ENCODE measurements around the gene DYNC1I1.

DYNC1I1 gene

GRCh38 chr7:95859429-95859828 lies 87.1 kb downstream of the DYNC1I1 start:
- peak; percentile 21 to 29 for DNase-seq (ENCODE audit: low read depth in 2 of 2)

- no peak for DNase-seq (ENCODE audit: low read depth in 2 of 2)
Observed at GRCh38 chr7:95861041-95861440, 88.7 kb downstream of the DYNC1I1 start.

- DNase-seq (ENCODE audit: low read depth in 2 of 2) = no peak
Observed at GRCh38 chr7:95863623-95864022, 91.3 kb downstream of the DYNC1I1 start.

GRCh38 chr7:95865716-95866371 lies 93.5 kb downstream of the DYNC1I1 start:
- DNase-seq (ENCODE audit: low read depth in 2 of 2) = no peak

GRCh38 chr7:95867309-95867708 lies 95.0 kb downstream of the DYNC1I1 start:
- no peak for DNase-seq (ENCODE audit: low read depth in 2 of 2)

- peak in 1 of 2 experiments; percentile 14 for DNase-seq (ENCODE audit: low read depth in 2 of 2)
Observed at GRCh38 chr7:95871075-95871848, 98.9 kb downstream of the DYNC1I1 start.

- DNase-seq (ENCODE audit: low read depth in 2 of 2) = no peak
Observed at GRCh38 chr7:95871896-95872295, 99.5 kb downstream of the DYNC1I1 start.

GRCh38 chr7:95874129-95874528 lies 101.8 kb downstream of the DYNC1I1 start:
- no peak for DNase-seq (ENCODE audit: low read depth in 2 of 2)

GRCh38 chr7:95874541-95875265 lies 102.3 kb downstream of the DYNC1I1 start:
- DNase-seq (ENCODE audit: low read depth in 2 of 2) = no peak

- no peak for DNase-seq (ENCODE audit: low read depth in 2 of 2)
Observed at GRCh38 chr7:95875519-95875918, 103.2 kb downstream of the DYNC1I1 start.

- DNase-seq (ENCODE audit: low read depth in 2 of 2) = no peak
Observed at GRCh38 chr7:95878677-95879076, 106.3 kb downstream of the DYNC1I1 start.

- no peak for DNase-seq (ENCODE audit: low read depth in 2 of 2)
Observed at GRCh38 chr7:95881597-95881996, 109.2 kb downstream of the DYNC1I1 start.

GRCh38 chr7:95883217-95883616 lies 110.9 kb downstream of the DYNC1I1 start:
- no peak for DNase-seq (ENCODE audit: low read depth in 2 of 2)

GRCh38 chr7:95886501-95887090 lies 114.2 kb downstream of the DYNC1I1 start:
- DNase-seq (ENCODE audit: low read depth in 2 of 2) = no peak

GRCh38 chr7:95893484-95893883 lies 121.1 kb downstream of the DYNC1I1 start:
- DNase-seq (ENCODE audit: low read depth in 2 of 2) = no peak

GRCh38 chr7:95897557-95898251 lies 125.3 kb downstream of the DYNC1I1 start:
- DNase-seq (ENCODE audit: low read depth in 2 of 2) = no peak

- DNase-seq (ENCODE audit: low read depth in 2 of 2) = no peak
Observed at GRCh38 chr7:95899919-95900513, 127.7 kb downstream of the DYNC1I1 start.

- DNase-seq (ENCODE audit: low read depth in 2 of 2) = no peak
Observed at GRCh38 chr7:95901006-95901405, 128.7 kb downstream of the DYNC1I1 start.

- no peak for DNase-seq (ENCODE audit: low read depth in 2 of 2)
Observed at GRCh38 chr7:95904099-95904498, 131.7 kb downstream of the DYNC1I1 start.

GRCh38 chr7:95905167-95905566 lies 132.8 kb downstream of the DYNC1I1 start:
- no peak for DNase-seq (ENCODE audit: low read depth in 2 of 2)

- no peak for DNase-seq (ENCODE audit: low read depth in 2 of 2)
Observed at GRCh38 chr7:95906851-95907250, 134.5 kb downstream of the DYNC1I1 start.

Measured in fibroblast of skin of left biceps (primary cell).